GM19467 (cell line): Measurements from ENCODE around the gene CENPN.

Experiments
- ATAC-seq: cut with Tn5 transposase; IDR thresholded peaks from one replicate; pipeline ENCODE4 v1.9.1; 2021; ENCODE audit warnings: mild to moderate bottlenecking, moderate library complexity; ENCODE audit not compliant: unreplicated experiment

Gene CENPN

GRCh38 chr16:81077076-81077940, 70.3 kb downstream of the CENPN start, which contains the start of gene C16orf46:
Gene C16orf46 (minus strand): TSS chr16:81077238. CDS start chr16:81063955, 13,283 bp downstream.
- ATAC-seq = peak; percentile 97

DNA sequence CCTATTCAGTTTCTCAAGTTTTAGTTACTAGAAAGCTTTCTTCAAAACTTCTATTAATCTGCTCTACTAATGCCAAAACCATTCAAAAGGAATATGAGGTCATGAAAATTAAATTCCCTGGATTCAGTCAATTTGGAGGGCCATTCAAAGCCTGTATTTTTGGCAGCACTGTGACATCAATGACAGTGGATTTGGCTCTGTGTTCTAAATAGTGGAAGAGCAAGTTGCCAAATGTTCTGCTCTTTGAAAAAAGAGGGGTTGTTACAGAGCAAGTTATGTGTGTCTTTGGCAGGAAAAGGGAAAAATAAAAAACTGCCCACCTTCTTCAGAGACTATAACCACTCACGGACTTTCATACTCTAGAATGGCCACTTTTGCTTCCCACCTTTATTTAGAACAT, 73.2 kb downstream of the CENPN start:
- no peak for ATAC-seq

DNA sequence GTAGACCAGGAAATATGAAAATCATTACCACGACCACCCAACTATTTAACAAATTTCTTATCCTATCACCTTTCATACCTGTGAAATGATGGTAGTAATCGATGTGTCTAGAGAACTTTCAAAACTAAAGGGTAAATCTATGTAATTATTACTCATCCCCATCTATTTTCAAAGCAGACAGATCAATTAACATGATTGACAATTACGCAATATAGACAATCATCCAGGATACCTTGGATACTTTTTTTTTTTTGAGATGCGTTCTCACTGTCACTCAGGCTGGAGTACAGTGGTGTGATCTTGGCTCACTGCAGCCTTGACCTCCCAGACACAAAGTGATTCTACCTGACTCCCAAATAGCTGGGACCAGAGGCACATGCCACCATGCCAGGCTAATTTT, 74.0 kb downstream of the CENPN start:
- no peak for ATAC-seq
